Left lung (tissue), 10 donors: ENCODE measurements around the gene IER5. TPM values are rescaled to one million over a fixed set of nuclear protein-coding genes. Genes with fewer than 3 reads are reported as not detected.

Experiments used
- ATAC-seq: fragments of 200-7000 bp; cut with Tn5 transposase; one replicate; pipeline ENCODE4 v1.9.1; 2020; ENCODE audit warnings: moderate library complexity
- DNase-seq, 4 donors: peaks; one replicate each; pipeline ENCODE4 v3.0.0-alpha.2; 2013 to 2020
- H3K27ac ChIP-seq, 2 donors: fragments of 200-600 bp; sonication (generic) in 1 of 2; one replicate each; pipeline versions ENCODE4 v1.5.0 to v1.8.0; 2020 to 2021
- H3K27me3 ChIP-seq, 2 donors: fragments of 200-600 bp; sonication (generic) in 1 of 2; one replicate each; pipeline versions ENCODE4 v1.5.0 to v1.8.0; 2020 to 2021
- H3K36me3 ChIP-seq, 2 donors: fragments of 200-600 bp; sonication (generic) in 1 of 2; one replicate each; pipeline versions ENCODE4 v1.5.0 to v1.8.0; 2020 to 2021
- H3K4me1 ChIP-seq, 2 donors: fragments of 200-600 bp; one replicate each; pipeline ENCODE4 v1.8.0; 2021
- H3K4me3 ChIP-seq, 2 donors: fragments of 200-600 bp; sonication (generic) in 1 of 2; one replicate each; pipeline versions ENCODE4 v1.5.0 to v1.8.0; 2020 to 2021; ENCODE audit warnings: mild to moderate bottlenecking in 1 of 2
- H3K9me3 ChIP-seq, 2 donors: fragments of 200-600 bp; sonication (generic) in 1 of 2; one replicate each; pipeline versions ENCODE4 v1.5.0 to v1.8.0; 2020 to 2021
- CTCF ChIP-seq, 2 donors: fragments of 200-600 bp; sonication (generic) in 1 of 2; IDR thresholded peaks; one replicate each; pipeline versions ENCODE4 v1.5.0 to v1.8.0; 2021; ENCODE audit warnings: antibody characterized with exemption in 2 of 2
- intact Hi-C, 2 donors: fragments of 100-400 bp; cut with DNase I; formaldehyde crosslinking; loops; one replicate each; pipeline versions ENCODE4 v1.11.2 to v1.14.2; 2022
- polyA plus RNA-seq, 6 donors: library from polyadenylated mRNA; unstranded; fragments of 120-200 nt; gene quantifications; one replicate each; pipeline ENCODE4 v1.2.1, GENCODE V29; 2013; ENCODE audit not compliant: insufficient read length in 6 of 6
- total RNA-seq, 2 donors: library from RNA; stranded (reverse); fragmentation: NEBNext Ultra II Directional; extraction: Animal tissue kit (Norgen Biotek cat#: 25700); gene quantifications; one replicate each; pipeline ENCODE4 v1.2.1, GENCODE V29; 2021
- donor health status: DM: no; HTN: yes; CAD: no.
- donor health status: DM: no; HTN: no; CAD: no.

IER5 gene
- total and polyA plus RNA-seq, 8 donors = 5.3 to 26.6 (median 10.6) TPM

DNA sequence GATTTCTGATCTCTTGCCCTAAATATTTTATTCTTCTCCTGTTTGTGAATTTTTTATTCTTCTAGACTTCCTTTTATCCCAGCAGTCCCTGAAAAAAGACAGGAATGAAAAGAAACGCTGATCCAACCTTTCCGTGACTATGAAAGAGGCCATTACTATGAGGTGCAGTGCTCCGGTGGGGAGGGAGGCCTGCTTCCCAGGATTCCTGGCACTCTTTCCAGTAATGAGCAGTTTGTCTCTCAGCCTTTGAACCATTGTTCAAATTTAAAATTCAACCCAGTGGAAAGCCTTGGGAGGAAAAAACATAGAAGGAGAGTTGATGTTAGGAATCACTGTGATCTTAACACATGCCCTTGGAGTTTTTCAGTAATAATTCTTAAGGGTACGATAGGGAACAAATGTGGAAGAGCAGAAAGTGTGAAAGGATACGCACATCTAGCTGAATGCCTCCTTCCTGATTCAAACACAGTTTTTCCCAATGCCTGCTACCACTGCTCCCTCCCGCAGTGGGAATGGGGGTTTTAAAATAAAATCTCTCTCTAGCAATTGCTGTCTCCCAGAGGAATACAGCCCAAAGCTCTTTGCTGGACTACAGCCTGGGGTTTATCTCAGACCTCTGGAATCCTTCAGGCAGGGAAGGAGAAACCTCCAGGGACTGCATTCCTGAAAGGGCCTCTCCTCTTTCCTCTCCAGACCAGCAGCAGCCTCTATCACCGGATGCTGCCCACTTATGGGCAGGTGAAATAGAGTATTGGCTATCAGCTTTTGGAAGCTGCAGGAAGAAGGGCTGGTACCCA lies 6.1 kb downstream of the IER5 start:
- intact Hi-C loops = no loop called here
- peak; percentile 47 for ATAC-seq
- no peaks in the 10 kb centered on the region for H3K9me3 ChIP-seq
- H3K4me1 ChIP-seq = peaks cover 28 to 79% of the 10 kb centered on the region in 2 donors
- H3K27ac ChIP-seq = peak overlapping the region in 1 of 2 donors; percentile 9
- peaks cover 0 to 34% of the 10 kb centered on the region in 2 donors for H3K36me3 ChIP-seq
- TF ChIP-seq CTCF (IDR thresholded peaks at IDR 0.05) = no peak
- peaks cover 0 to under 1% of the 10 kb centered on the region in 2 donors for H3K27me3 ChIP-seq
- DNase-seq = no peak
- H3K4me3 ChIP-seq = no peak overlapping the region

DNA sequence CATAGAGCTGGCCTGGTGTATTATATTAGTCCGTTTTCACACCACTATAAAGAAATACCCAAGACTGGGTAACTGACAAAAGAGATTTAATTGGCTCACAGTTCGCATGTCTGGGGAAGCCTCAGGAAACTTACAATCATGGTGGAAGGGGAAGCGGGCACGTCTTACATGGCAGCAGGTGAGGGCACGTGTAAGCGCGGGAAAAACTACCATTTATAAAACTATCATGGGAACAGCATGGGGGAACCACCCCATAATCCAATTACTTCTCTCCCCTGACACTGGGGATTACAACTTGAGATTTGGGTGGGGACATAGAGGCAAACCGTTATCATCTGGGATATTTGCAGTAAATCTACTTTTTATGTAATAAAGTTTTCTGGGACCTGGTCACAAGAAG lies 6.8 kb downstream of the IER5 start:
- Histone ChIP-seq H3K9me3 (no peaks in the 10 kb centered on the region), H3K27ac (no peak overlapping the region), H3K27me3 (peaks cover 0 to 3% of the 10 kb centered on the region in 2 donors), H3K4me1 (peaks cover 28 to 85% of the 10 kb centered on the region in 2 donors), H3K4me3 (no peak overlapping the region), H3K36me3 (peaks cover 0 to 34% of the 10 kb centered on the region in 2 donors)
- no peak for ATAC-seq
- intact Hi-C loops = no loop called here
- no peak for DNase-seq
- no peak for TF ChIP-seq CTCF (IDR thresholded peaks at IDR 0.05)

- Histone ChIP-seq H3K27me3 (peaks cover 0 to 3% of the 10 kb centered on the region in 2 donors), H3K27ac (peak overlapping the region in 1 of 2 donors; percentile 47), H3K9me3 (no peaks in the 10 kb centered on the region), H3K4me1 (peaks cover 28 to 88% of the 10 kb centered on the region in 2 donors), H3K4me3 (no peak overlapping the region), H3K36me3 (peaks cover 0 to 34% of the 10 kb centered on the region in 2 donors)
- no peak for DNase-seq
- intact Hi-C loops = no loop called here
- no peak for TF ChIP-seq CTCF (IDR thresholded peaks at IDR 0.05)
- ATAC-seq = no peak
Observed at GRCh38 chr1:181095763-181096184, 7.3 kb downstream of the IER5 start.

- no peak for ATAC-seq
- intact Hi-C loops = no loop called here
- peaks cover 28 to 88% of the 10 kb centered on the region in 2 donors for H3K4me1 ChIP-seq
Observed at GRCh38 chr1:181097242-181097641, 8.7 kb downstream of the IER5 start.

More at GRCh38 chr1:181097242-181097641, 8.7 kb downstream of the IER5 start:
- no peak for TF ChIP-seq CTCF (IDR thresholded peaks at IDR 0.05)
- H3K27me3 ChIP-seq = peaks cover 0 to 3% of the 10 kb centered on the region in 2 donors
- no peak overlapping the region for H3K27ac ChIP-seq
- H3K4me3 ChIP-seq = no peak overlapping the region
- no peak for DNase-seq
- H3K9me3 ChIP-seq = no peaks in the 10 kb centered on the region
- H3K36me3 ChIP-seq = peaks cover 0 to 31% of the 10 kb centered on the region in 2 donors
